22Rv1 (cell line): ENCODE measurements around the gene PIN4.

Experiments used
- ZFX ChIP-seq: fragments of 450-650 bp; IDR thresholded peaks from 2 replicates; pipeline ENCODE4 v1.6.1; 2017; ENCODE audit warnings: antibody characterized with exemption, borderline replicate concordance
- TF ChIP-seq, protein P1 (sequence below): fragments of 450-650 bp; IDR thresholded peaks from 2 replicates; pipeline ENCODE4 v1.5.1; 2017; ENCODE audit warnings: mild to moderate bottlenecking

DNA sequence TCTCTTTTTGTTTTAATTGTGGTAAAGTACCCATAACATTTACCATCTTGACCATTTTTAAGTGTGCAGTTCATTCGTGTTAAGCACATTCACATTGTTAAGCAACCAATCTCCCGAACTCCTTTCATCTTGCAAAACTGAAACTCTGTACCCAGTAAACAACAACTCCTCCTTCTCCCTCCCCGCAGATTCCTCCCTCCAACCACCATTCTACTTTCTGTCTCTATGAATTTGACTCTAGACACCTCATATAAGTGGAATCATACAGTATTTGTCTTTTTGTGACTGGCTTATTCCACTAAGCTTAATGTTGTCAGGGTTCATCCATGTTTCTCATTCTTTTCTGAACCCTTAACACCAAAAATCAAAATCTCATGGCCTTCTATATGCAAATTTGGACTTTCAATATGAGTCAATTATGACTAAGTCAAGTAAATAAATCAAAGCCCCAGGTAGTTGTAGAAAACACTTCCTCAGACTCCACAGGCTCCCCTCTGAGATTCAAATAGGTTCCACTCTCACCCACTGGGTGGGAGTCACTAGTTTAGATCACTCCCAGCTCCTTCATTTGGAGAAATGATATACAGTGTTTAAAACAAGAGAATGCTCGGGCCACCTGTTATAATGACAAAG, 40.1 kb upstream of the PIN4 start:
- TF ChIP-seq, protein P1, sequence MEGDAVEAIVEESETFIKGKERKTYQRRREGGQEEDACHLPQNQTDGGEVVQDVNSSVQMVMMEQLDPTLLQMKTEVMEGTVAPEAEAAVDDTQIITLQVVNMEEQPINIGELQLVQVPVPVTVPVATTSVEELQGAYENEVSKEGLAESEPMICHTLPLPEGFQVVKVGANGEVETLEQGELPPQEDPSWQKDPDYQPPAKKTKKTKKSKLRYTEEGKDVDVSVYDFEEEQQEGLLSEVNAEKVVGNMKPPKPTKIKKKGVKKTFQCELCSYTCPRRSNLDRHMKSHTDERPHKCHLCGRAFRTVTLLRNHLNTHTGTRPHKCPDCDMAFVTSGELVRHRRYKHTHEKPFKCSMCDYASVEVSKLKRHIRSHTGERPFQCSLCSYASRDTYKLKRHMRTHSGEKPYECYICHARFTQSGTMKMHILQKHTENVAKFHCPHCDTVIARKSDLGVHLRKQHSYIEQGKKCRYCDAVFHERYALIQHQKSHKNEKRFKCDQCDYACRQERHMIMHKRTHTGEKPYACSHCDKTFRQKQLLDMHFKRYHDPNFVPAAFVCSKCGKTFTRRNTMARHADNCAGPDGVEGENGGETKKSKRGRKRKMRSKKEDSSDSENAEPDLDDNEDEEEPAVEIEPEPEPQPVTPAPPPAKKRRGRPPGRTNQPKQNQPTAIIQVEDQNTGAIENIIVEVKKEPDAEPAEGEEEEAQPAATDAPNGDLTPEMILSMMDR, result no peak
- no peak for TF ChIP-seq ZFX
